Activated T-cell treated with anti-CD3 and anti-CD28 coated beads, Interleukin-2, amount 50 U/mL, for 72 hours (primary cell): ENCODE measurements around the gene FLAD1. TPM values are rescaled to one million over a fixed set of nuclear protein-coding genes. Genes with fewer than 3 reads are reported as not detected.

Experiments used
- ATAC-seq, 2 donors: fragments of 150-1000 bp; cut with Tn5 transposase; replicated peaks in 1 of 2; 2 replicates each; pipeline ENCODE4 v1.10.0; 2021; ENCODE audit warnings: moderate library complexity in 2 of 2, mild to moderate bottlenecking in 1 of 2
- DNase-seq, 2 donors: peaks; one replicate each; pipeline ENCODE4 v3.0.0; 2021 to 2022; ENCODE audit warnings: mixed read lengths in 1 of 2
- H3K27ac Mint-ChIP-seq: one replicate; pipeline ENCODE4 v1.8.0; 2022; ENCODE audit warnings: mild to moderate bottlenecking, moderate library complexity, mixed read lengths
- H3K27me3 Mint-ChIP-seq: one replicate; pipeline ENCODE4 v1.8.0; 2022; ENCODE audit warnings: low read depth, mixed read lengths
- H3K36me3 Mint-ChIP-seq, 2 donors: one replicate each; pipeline ENCODE4 v1.8.0; 2022; ENCODE audit warnings: mixed read lengths in 2 of 2, mild to moderate bottlenecking in 1 of 2; ENCODE audit not compliant: insufficient read depth in 2 of 2
- H3K4me1 Mint-ChIP-seq: one replicate; pipeline ENCODE4 v1.8.0; 2022; ENCODE audit warnings: low read depth, mixed read lengths
- H3K4me3 Mint-ChIP-seq, 2 donors: one replicate each; pipeline ENCODE4 v1.8.0; 2022; ENCODE audit warnings: mild to moderate bottlenecking in 2 of 2, mixed read lengths in 2 of 2, moderate library complexity in 2 of 2
- H3K9me3 Mint-ChIP-seq, 2 donors: one replicate each; pipeline ENCODE4 v1.8.0; 2022; ENCODE audit warnings: mixed read lengths in 2 of 2
- total RNA-seq, 2 donors: library from RNA; stranded (reverse); gene quantifications; one replicate each; pipeline ENCODE4 v1.2.3, GENCODE V29; 2022

The FLAD1 gene
- total RNA-seq, 2 donors from 2014 or later, result 45.5 to 55.1 TPM

GRCh38 chr1:154956544-154956941 is 26.6 kb upstream of the FLAD1 start:
- H3K9me3 Mint-ChIP-seq, result no peaks in the 10 kb centered on the region
- ATAC-seq (no peak), DNase-seq (no peak)
- peaks cover 0 to 4% of the 10 kb centered on the region in 2 donors for H3K36me3 Mint-ChIP-seq
- H3K4me3 Mint-ChIP-seq, result peak overlapping the region; percentile 93 to 99
- H3K27ac Mint-ChIP-seq, result peak overlapping the region; percentile 82
- H3K27me3 Mint-ChIP-seq, result no peaks in the 10 kb centered on the region
- H3K4me1 Mint-ChIP-seq, result peaks cover 84% of the 10 kb centered on the region

- Mint-ChIP-seq H3K4me1 (peaks cover 78% of the 10 kb centered on the region), H3K27ac (peak overlapping the region; percentile 7), H3K9me3 (no peaks in the 10 kb centered on the region), H3K4me3 (peak overlapping the region; percentile 11 to 37), H3K27me3 (no peaks in the 10 kb centered on the region), H3K36me3 (peaks cover 0 to 5% of the 10 kb centered on the region in 2 donors)
- DNase-seq, result no peak
- no peak for ATAC-seq
Observed at GRCh38 chr1:154957091-154957657, 26.0 kb upstream of the FLAD1 start.

- Mint-ChIP-seq H3K4me3 (no peak overlapping the region), H3K9me3 (no peaks in the 10 kb centered on the region), H3K27me3 (no peaks in the 10 kb centered on the region), H3K4me1 (peaks cover 77% of the 10 kb centered on the region), H3K36me3 (peaks cover 0 to 9% of the 10 kb centered on the region in 2 donors), H3K27ac (peak overlapping the region; percentile 48)
- ATAC-seq (no peak), DNase-seq (no peak)
Observed at GRCh38 chr1:154958036-154958435, 25.1 kb upstream of the FLAD1 start.

- Mint-ChIP-seq H3K4me3 (peak overlapping the region in 1 of 2 donors; percentile 14), H3K4me1 (peaks cover 77% of the 10 kb centered on the region), H3K9me3 (no peaks in the 10 kb centered on the region), H3K27me3 (no peaks in the 10 kb centered on the region), H3K27ac (peak overlapping the region; percentile 48), H3K36me3 (peaks cover 0 to 9% of the 10 kb centered on the region in 2 donors)
- no peak for ATAC-seq
- DNase-seq, result no peak
Observed at GRCh38 chr1:154958681-154959425, 24.3 kb upstream of the FLAD1 start.

- no peak for ATAC-seq
Observed at GRCh38 chr1:154959426-154959780, 23.7 kb upstream of the FLAD1 start.

GRCh38 chr1:154960446-154961136 is 22.6 kb upstream of the FLAD1 start:
- H3K4me3 Mint-ChIP-seq, result peak overlapping the region; percentile 92 to 94
- ATAC-seq (no peak), DNase-seq (no peak)
- H3K9me3 Mint-ChIP-seq, result no peaks in the 10 kb centered on the region
- H3K27me3 Mint-ChIP-seq, result no peaks in the 10 kb centered on the region
- H3K4me1 Mint-ChIP-seq, result peaks cover 61% of the 10 kb centered on the region
- peak overlapping the region; percentile 89 for H3K27ac Mint-ChIP-seq
- H3K36me3 Mint-ChIP-seq, result peaks cover under 1 to 9% of the 10 kb centered on the region in 2 donors

More at GRCh38 chr1:154959426-154959780, 23.7 kb upstream of the FLAD1 start:
- Mint-ChIP-seq H3K4me1 (peaks cover 73% of the 10 kb centered on the region), H3K27ac (no peak overlapping the region), H3K27me3 (no peaks in the 10 kb centered on the region), H3K4me3 (peak overlapping the region; percentile 59 to 92), H3K36me3 (peaks cover 0 to 9% of the 10 kb centered on the region in 2 donors), H3K9me3 (no peaks in the 10 kb centered on the region)
- no peak for DNase-seq

GRCh38 chr1:154961207-154962155 is 21.7 kb upstream of the FLAD1 start, which contains the start of gene PYGO2:
TSS of gene PYGO2 (minus strand) at chr1:154961782. CDS start at chr1:154961576, 206 bp downstream.
- H3K27ac Mint-ChIP-seq, result peak within 1 kb of the TSS; percentile 92
- ATAC-seq, result peak; percentile 91
- H3K4me3 Mint-ChIP-seq, result peak within 1 kb of the TSS; percentile 92 to 94
- H3K9me3 Mint-ChIP-seq, result no peaks in the 10 kb centered on the region
- no peaks in the 10 kb centered on the region for H3K27me3 Mint-ChIP-seq
- peak; percentile 89 to 92 for DNase-seq
- peaks cover 2 to 9% of the 10 kb centered on the region in 2 donors for H3K36me3 Mint-ChIP-seq
- peaks cover 52% of the 10 kb centered on the region for H3K4me1 Mint-ChIP-seq

GRCh38 chr1:154962156-154962749 is 20.9 kb upstream of the FLAD1 start:
- H3K4me1 Mint-ChIP-seq, result peaks cover 45% of the 10 kb centered on the region
- H3K27ac Mint-ChIP-seq, result peak overlapping the region; percentile 92
- DNase-seq (peak in 1 of 2 donors; percentile 47), ATAC-seq (peak; percentile 12 to 19)
- H3K36me3 Mint-ChIP-seq, result peaks cover 2 to 9% of the 10 kb centered on the region in 2 donors
- no peaks in the 10 kb centered on the region for H3K27me3 Mint-ChIP-seq
- no peaks in the 10 kb centered on the region for H3K9me3 Mint-ChIP-seq
- H3K4me3 Mint-ChIP-seq, result peak overlapping the region; percentile 91 to 93

- H3K27me3 Mint-ChIP-seq, result no peaks in the 10 kb centered on the region
- H3K4me3 Mint-ChIP-seq, result peak overlapping the region; percentile 91 to 93
- H3K27ac Mint-ChIP-seq, result peak overlapping the region; percentile 92
- H3K9me3 Mint-ChIP-seq, result no peaks in the 10 kb centered on the region
- peaks cover 2 to 9% of the 10 kb centered on the region in 2 donors for H3K36me3 Mint-ChIP-seq
- DNase-seq (no peak), ATAC-seq (no peak)
- H3K4me1 Mint-ChIP-seq, result peaks cover 43% of the 10 kb centered on the region
Observed at GRCh38 chr1:154962795-154963330, 20.3 kb upstream of the FLAD1 start.

- Mint-ChIP-seq H3K4me3 (no peak overlapping the region), H3K27ac (no peak overlapping the region), H3K36me3 (peaks cover 4 to 14% of the 10 kb centered on the region in 2 donors), H3K27me3 (no peaks in the 10 kb centered on the region), H3K9me3 (no peaks in the 10 kb centered on the region), H3K4me1 (peaks cover 43% of the 10 kb centered on the region)
- ATAC-seq, result no peak
- no peak for DNase-seq
Observed at GRCh38 chr1:154963643-154964042, 19.5 kb upstream of the FLAD1 start.

- peaks cover 4 to 14% of the 10 kb centered on the region in 2 donors for H3K36me3 Mint-ChIP-seq
- no peaks in the 10 kb centered on the region for H3K27me3 Mint-ChIP-seq
- no peak for DNase-seq
- H3K27ac Mint-ChIP-seq, result no peak overlapping the region
- H3K9me3 Mint-ChIP-seq, result no peaks in the 10 kb centered on the region
- no peak for ATAC-seq
- H3K4me1 Mint-ChIP-seq, result peaks cover 47% of the 10 kb centered on the region
- H3K4me3 Mint-ChIP-seq, result no peak overlapping the region
Observed at GRCh38 chr1:154964359-154964758, 18.8 kb upstream of the FLAD1 start.

- Mint-ChIP-seq H3K4me3 (no peak overlapping the region), H3K4me1 (peaks cover 40% of the 10 kb centered on the region), H3K9me3 (no peaks in the 10 kb centered on the region), H3K27me3 (no peaks in the 10 kb centered on the region), H3K27ac (no peak overlapping the region), H3K36me3 (peaks cover 4 to 9% of the 10 kb centered on the region in 2 donors)
- DNase-seq (no peak), ATAC-seq (no peak)
Observed at GRCh38 chr1:154966111-154966510, 17.0 kb upstream of the FLAD1 start.
